ENCODE results near the gene RNF214.

RNF214 gene

GRCh38 chr11:117248341-117248740 lies 15.9 kb downstream of the RNF214 start:
- Histone ChIP-seq H3K4me3 (ENCODE audit: low read depth in 1 of 2, low read length in 1 of 2) (no peak overlapping the region), H3K9me3 (no peaks in the 10 kb centered on the region), H3K27ac (no peak overlapping the region), H3K4me1 (ENCODE audit: control insufficient read depth in 1 of 2, insufficient read depth in 1 of 2, low read depth in 1 of 2, low read length in 1 of 2) (no peaks in the 10 kb centered on the region), H3K36me3 (peaks cover 70% of the 10 kb centered on the region), H3K27me3 (no peaks in the 10 kb centered on the region)
- no peak for TF ChIP-seq CTCF (IDR thresholded peaks at IDR 0.05)

GRCh38 chr11:117249571-117249970 lies 17.1 kb downstream of the RNF214 start:
- TF ChIP-seq CTCF (IDR thresholded peaks at IDR 0.05), result no peak
- Histone ChIP-seq H3K4me3 (ENCODE audit: low read depth in 1 of 2, low read length in 1 of 2) (no peak overlapping the region), H3K4me1 (ENCODE audit: control insufficient read depth in 1 of 2, insufficient read depth in 1 of 2, low read depth in 1 of 2, low read length in 1 of 2) (no peaks in the 10 kb centered on the region), H3K27me3 (no peaks in the 10 kb centered on the region), H3K9me3 (no peaks in the 10 kb centered on the region), H3K27ac (no peak overlapping the region), H3K36me3 (peaks cover 71% of the 10 kb centered on the region)

- peaks cover 60% of the 10 kb centered on the region for H3K36me3 ChIP-seq
These were observed 19.0 kb downstream of the RNF214 start for GRCh38 chr11:117251506-117251905.

DNA sequence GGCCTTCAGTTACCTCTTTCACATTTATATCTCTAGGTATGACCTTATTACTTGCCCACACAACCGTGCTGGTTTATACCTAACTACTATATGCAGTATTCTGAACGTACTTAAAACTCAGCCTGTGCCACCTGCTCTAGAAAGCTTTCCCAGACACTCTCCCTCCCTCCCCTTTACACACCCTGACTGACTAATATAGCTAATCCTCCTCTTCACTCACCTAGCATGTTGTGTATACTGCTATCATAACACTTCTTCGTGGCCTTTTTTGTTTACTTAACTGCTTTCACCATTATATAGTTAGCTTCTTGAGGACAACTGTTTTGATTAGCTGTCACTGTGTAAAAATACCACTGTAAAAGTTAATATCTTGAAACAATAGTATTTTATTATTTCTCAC lies 23.5 kb downstream of the RNF214 start:
- Histone ChIP-seq H3K4me1 (ENCODE audit: control insufficient read depth in 1 of 2, insufficient read depth in 1 of 2, low read depth in 1 of 2, low read length in 1 of 2) (no peaks in the 10 kb centered on the region), H3K36me3 (peaks cover 39% of the 10 kb centered on the region), H3K9me3 (no peaks in the 10 kb centered on the region), H3K27me3 (no peaks in the 10 kb centered on the region), H3K4me3 (ENCODE audit: low read depth in 1 of 2, low read length in 1 of 2) (no peak overlapping the region), H3K27ac (no peak overlapping the region)
- TF ChIP-seq CTCF (IDR thresholded peaks at IDR 0.05), result no peak

More at GRCh38 chr11:117251506-117251905, 19.0 kb downstream of the RNF214 start:
- Histone ChIP-seq H3K4me1 (ENCODE audit: control insufficient read depth in 1 of 2, insufficient read depth in 1 of 2, low read depth in 1 of 2, low read length in 1 of 2) (no peaks in the 10 kb centered on the region), H3K4me3 (ENCODE audit: low read depth in 1 of 2, low read length in 1 of 2) (no peak overlapping the region), H3K27ac (no peak overlapping the region), H3K27me3 (no peaks in the 10 kb centered on the region), H3K9me3 (no peaks in the 10 kb centered on the region)
- no peak for TF ChIP-seq CTCF (IDR thresholded peaks at IDR 0.05)

DNA sequence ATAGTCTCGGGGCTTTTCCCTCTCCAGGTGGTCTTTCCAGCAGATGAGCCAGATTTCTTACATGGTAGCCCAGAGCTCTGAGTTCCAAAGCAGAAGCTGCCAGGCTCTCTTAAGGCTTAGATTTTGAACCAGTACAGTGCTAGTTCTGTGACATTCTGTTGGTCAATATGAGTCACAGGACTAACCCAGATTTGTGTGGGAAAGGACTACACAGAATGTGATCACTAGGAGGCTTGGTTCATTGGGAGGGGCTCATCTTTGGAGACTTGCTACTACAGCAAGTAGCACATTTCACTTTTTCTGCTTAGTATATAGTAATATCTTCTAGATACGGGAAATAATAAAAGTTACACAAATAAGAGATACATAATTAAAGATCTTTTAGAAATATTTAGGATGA lies 24.1 kb downstream of the RNF214 start:
- Histone ChIP-seq H3K27me3 (no peaks in the 10 kb centered on the region), H3K9me3 (no peaks in the 10 kb centered on the region), H3K4me3 (ENCODE audit: low read depth in 1 of 2, low read length in 1 of 2) (no peak overlapping the region), H3K4me1 (ENCODE audit: control insufficient read depth in 1 of 2, insufficient read depth in 1 of 2, low read depth in 1 of 2, low read length in 1 of 2) (no peaks in the 10 kb centered on the region), H3K36me3 (peaks cover 44% of the 10 kb centered on the region), H3K27ac (no peak overlapping the region)
- no peak for TF ChIP-seq CTCF (IDR thresholded peaks at IDR 0.05)

- no peak for TF ChIP-seq CTCF (IDR thresholded peaks at IDR 0.05)
- H3K27me3 ChIP-seq, result no peaks in the 10 kb centered on the region
- peaks cover 38% of the 10 kb centered on the region for H3K36me3 ChIP-seq
- no peak overlapping the region for H3K27ac ChIP-seq
- no peaks in the 10 kb centered on the region for H3K9me3 ChIP-seq
- no peak overlapping the region for H3K4me3 ChIP-seq (ENCODE audit: low read depth in 1 of 2, low read length in 1 of 2)
- no peaks in the 10 kb centered on the region for H3K4me1 ChIP-seq (ENCODE audit: control insufficient read depth in 1 of 2, insufficient read depth in 1 of 2, low read depth in 1 of 2, low read length in 1 of 2)
These were observed 26.1 kb downstream of the RNF214 start for GRCh38 chr11:117258576-117258975.
